GM19025 (cell line): ENCODE results near the gene RASGRP1.

Experiments
- ATAC-seq: cut with Tn5 transposase; IDR thresholded peaks from one replicate; pipeline ENCODE4 v1.9.1; 2021; ENCODE audit warnings: mild to moderate bottlenecking, low read depth, moderate library complexity; ENCODE audit not compliant: unreplicated experiment

RASGRP1 gene

GRCh38 chr15:38539008-38539343, 25.6 kb downstream of the RASGRP1 start:
- no peak for ATAC-seq

- no peak for ATAC-seq
Observed at GRCh38 chr15:38538328-38539007, 26.1 kb downstream of the RASGRP1 start.

GRCh38 chr15:38536201-38536676, 28.4 kb downstream of the RASGRP1 start:
- no peak for ATAC-seq

GRCh38 chr15:38535491-38536200, 29.0 kb downstream of the RASGRP1 start:
- ATAC-seq = no peak

- ATAC-seq = no peak
Observed at GRCh38 chr15:38534691-38535090, 29.9 kb downstream of the RASGRP1 start.

GRCh38 chr15:38533926-38534325, 30.7 kb downstream of the RASGRP1 start:
- ATAC-seq = no peak

- ATAC-seq = no peak
Observed at GRCh38 chr15:38533416-38533915, 31.1 kb downstream of the RASGRP1 start.

GRCh38 chr15:38532728-38533127, 31.9 kb downstream of the RASGRP1 start:
- no peak for ATAC-seq

GRCh38 chr15:38531509-38531908, 33.1 kb downstream of the RASGRP1 start:
- ATAC-seq = no peak

- ATAC-seq = peak; percentile 61
Observed at GRCh38 chr15:38530113-38530512, 34.5 kb downstream of the RASGRP1 start.

- ATAC-seq = no peak
Observed at GRCh38 chr15:38528294-38528693, 36.3 kb downstream of the RASGRP1 start.

GRCh38 chr15:38526158-38526557, 38.5 kb downstream of the RASGRP1 start:
- ATAC-seq = no peak

GRCh38 chr15:38525489-38525888, 39.1 kb downstream of the RASGRP1 start:
- ATAC-seq = no peak

- no peak for ATAC-seq
Observed at GRCh38 chr15:38524156-38524555, 40.5 kb downstream of the RASGRP1 start.

GRCh38 chr15:38522922-38523321, 41.7 kb downstream of the RASGRP1 start:
- no peak for ATAC-seq

- no peak for ATAC-seq
Observed at GRCh38 chr15:38521316-38521715, 43.3 kb downstream of the RASGRP1 start.

GRCh38 chr15:38520035-38520434, 44.6 kb downstream of the RASGRP1 start:
- ATAC-seq = no peak

- no peak for ATAC-seq
Observed at GRCh38 chr15:38518084-38518483, 46.5 kb downstream of the RASGRP1 start.

GRCh38 chr15:38517312-38517975, 47.2 kb downstream of the RASGRP1 start:
- no peak for ATAC-seq

GRCh38 chr15:38516626-38517025, 48.0 kb downstream of the RASGRP1 start:
- ATAC-seq = no peak

GRCh38 chr15:38514601-38515000, 50.0 kb downstream of the RASGRP1 start:
- ATAC-seq = peak; percentile 90
